GM12891 (cell line): Measurements from ENCODE around the gene SREK1.

ENCODE experiments used
- POLR2A ChIP-seq: IDR thresholded peaks from 2 replicates; pipeline ENCODE4 v1.6.1; 2011; ENCODE audit warnings: low read depth, low read length, control low read depth
- POLR2AphosphoS5 ChIP-seq: IDR thresholded peaks from 2 replicates; pipeline ENCODE4 v1.6.1; 2011; ENCODE audit warnings: low read depth, low read length, control low read depth
- TAF1 ChIP-seq: IDR thresholded peaks from 2 replicates; pipeline ENCODE4 v1.6.1; 2011; ENCODE audit warnings: low read depth, low read length, control low read depth

GRCh38 chr5:66138637-66139317, 5.3 kb upstream of the SREK1 start:
- TF ChIP-seq POLR2A (no peak), POLR2AphosphoS5 (no peak), TAF1 (no peak)
